ENCODE data around the gene SIAH2. TPM values are rescaled to one million over a fixed set of nuclear protein-coding genes. Genes with fewer than 3 reads are reported as not detected.
"Not testable (repeated sequence)": the region's sequence is repeated elsewhere in the genome, so short reads cannot be mapped to it uniquely, and the experiment has no call there.

SIAH2 gene
- total and polyA plus RNA-seq, 12 donors = 22.1 to 216 (median 107) TPM

- DNase-seq = no peak
- TF ChIP-seq CTCF (IDR thresholded peaks at IDR 0.05) (no peak), POLR2A (IDR thresholded peaks at IDR 0.05) (no peak)
- WGBS, 4 donors = 37 to 54% (median 39%) methylated on average over 4 of the region's 4 CpGs
- no peak overlapping the region for H3K4me3 ChIP-seq
- no peak overlapping the region for H3K27ac ChIP-seq
- H3K27me3 ChIP-seq = no peaks in the 10 kb centered on the region
- H3K36me3 ChIP-seq (replicated peaks in 1 of 2) = no peaks in the 10 kb centered on the region
- H3K4me1 ChIP-seq (replicated peaks in 1 of 2) = no peaks in the 10 kb centered on the region
- intact Hi-C loops (cut with DNase I) = no loop called here
- H3K9me3 ChIP-seq (replicated peaks in 1 of 3) = no peaks in the 10 kb centered on the region
Observed at GRCh38 chr3:150798122-150798618, 35.2 kb upstream of the SIAH2 start.

- 87 to 95% (median 91%) methylated on average over 2 of the region's 2 CpGs for WGBS, 4 donors
- no peaks in the 10 kb centered on the region for H3K4me1 ChIP-seq (replicated peaks in 1 of 2)
- DNase-seq = no peak
Observed at GRCh38 chr3:150797155-150797554, 34.2 kb upstream of the SIAH2 start.

GRCh38 chr3:150796527-150796926 is 33.6 kb upstream of the SIAH2 start:
- H3K27ac ChIP-seq; H3K4me3 ChIP-seq; DNase-seq; H3K4me1 ChIP-seq (replicated peaks in 1 of 2); H3K9me3 ChIP-seq (replicated peaks in 1 of 3); intact Hi-C loops (cut with DNase I); H3K36me3 ChIP-seq (replicated peaks in 1 of 2); H3K27me3 ChIP-seq: not testable (repeated sequence)
- WGBS, 4 donors = 71 to 91% (median 82%) methylated on average over 2 of the region's 2 CpGs

More at GRCh38 chr3:150797155-150797554, 34.2 kb upstream of the SIAH2 start:
- H3K36me3 ChIP-seq (replicated peaks in 1 of 2) = no peaks in the 10 kb centered on the region
- no peak for TF ChIP-seq POLR2A (IDR thresholded peaks at IDR 0.05)
- TF ChIP-seq CTCF (IDR thresholded peaks at IDR 0.05) = no peak
- H3K27me3 ChIP-seq = no peaks in the 10 kb centered on the region
- H3K27ac ChIP-seq = no peak overlapping the region
- H3K9me3 ChIP-seq (replicated peaks in 1 of 3) = no peaks in the 10 kb centered on the region
- intact Hi-C loops (cut with DNase I) = no loop called here
- H3K4me3 ChIP-seq = no peak overlapping the region

GRCh38 chr3:150793641-150794040 is 30.7 kb upstream of the SIAH2 start:
- no peaks in the 10 kb centered on the region for H3K9me3 ChIP-seq (replicated peaks in 1 of 3)
- no peaks in the 10 kb centered on the region for H3K4me1 ChIP-seq (replicated peaks in 1 of 2)
- no peaks in the 10 kb centered on the region for H3K36me3 ChIP-seq (replicated peaks in 1 of 2)
- DNase-seq = no peak
- H3K27me3 ChIP-seq = no peaks in the 10 kb centered on the region
- no peak overlapping the region for H3K4me3 ChIP-seq
- intact Hi-C loops (cut with DNase I) = no loop called here
- 71 to 75% (median 74%) methylated on average over 4 of the region's 4 CpGs for WGBS, 4 donors
- TF ChIP-seq POLR2A (IDR thresholded peaks at IDR 0.05) (no peak), CTCF (IDR thresholded peaks at IDR 0.05) (no peak)
- no peak overlapping the region for H3K27ac ChIP-seq

GRCh38 chr3:150790629-150791028 is 27.7 kb upstream of the SIAH2 start:
- no peak for TF ChIP-seq CTCF (IDR thresholded peaks at IDR 0.05)
- TF ChIP-seq POLR2A (IDR thresholded peaks at IDR 0.05) = no peak

More at GRCh38 chr3:150790629-150791028, 27.7 kb upstream of the SIAH2 start:
- H3K4me1 ChIP-seq (replicated peaks in 1 of 2) = no peaks in the 10 kb centered on the region
- intact Hi-C loops (cut with DNase I) = no loop called here
- no peaks in the 10 kb centered on the region for H3K27me3 ChIP-seq
- no peaks in the 10 kb centered on the region for H3K9me3 ChIP-seq (replicated peaks in 1 of 3)
- H3K36me3 ChIP-seq (replicated peaks in 1 of 2) = no peaks in the 10 kb centered on the region
- DNase-seq = no peak
- H3K27ac ChIP-seq = no peak overlapping the region
- no peak overlapping the region for H3K4me3 ChIP-seq

All from adrenal gland (tissue), 12 donors.